GM18520 (cell line): ENCODE results near the gene KIF2B.
"Not testable (repeated sequence)": the region's sequence is repeated elsewhere in the genome, so short reads cannot be mapped to it uniquely, and the experiment has no call there.

Experiments
- ATAC-seq: cut with Tn5 transposase; IDR thresholded peaks from one replicate; pipeline ENCODE4 v1.9.1; 2021; ENCODE audit not compliant: unreplicated experiment

Gene KIF2B

GRCh38 chr17:53822764-53823163 is at the start of gene KIF2B:
Gene KIF2B, plus strand, starts transcription at chr17:53822927. Its CDS starts 107 bp downstream, at chr17:53823034.
- no peak for ATAC-seq

- ATAC-seq, result no peak
These were observed 42.4 kb upstream of the KIF2B start for GRCh38 chr17:53780320-53780719.

GRCh38 chr17:53791551-53791950 is 31.2 kb upstream of the KIF2B start:
- no peak for ATAC-seq

GRCh38 chr17:53792451-53792850 is 30.3 kb upstream of the KIF2B start:
- no peak for ATAC-seq

- no peak for ATAC-seq
These were observed 29.7 kb upstream of the KIF2B start for GRCh38 chr17:53792997-53793396.

GRCh38 chr17:53794875-53795274 is 27.9 kb upstream of the KIF2B start:
- no peak for ATAC-seq

GRCh38 chr17:53796642-53797041 is 26.1 kb upstream of the KIF2B start:
- no peak for ATAC-seq

GRCh38 chr17:53797501-53797900 is 25.2 kb upstream of the KIF2B start:
- no peak for ATAC-seq

- ATAC-seq, result no peak
These were observed 18.3 kb upstream of the KIF2B start for GRCh38 chr17:53804437-53804836.

GRCh38 chr17:53806473-53806872 is 16.3 kb upstream of the KIF2B start:
- no peak for ATAC-seq

GRCh38 chr17:53807286-53807685 is 15.4 kb upstream of the KIF2B start:
- ATAC-seq, result no peak

GRCh38 chr17:53818271-53818670 is 4.5 kb upstream of the KIF2B start:
- ATAC-seq, result no peak

- no peak for ATAC-seq
These were observed 3.8 kb upstream of the KIF2B start for GRCh38 chr17:53818929-53819328.

- no peak for ATAC-seq
These were observed 2.8 kb upstream of the KIF2B start for GRCh38 chr17:53819956-53820355.

GRCh38 chr17:53823341-53824050 is 769 bp downstream of the KIF2B start:
- ATAC-seq, result no peak

- not testable (repeated sequence) for ATAC-seq
These were observed 12.0 kb downstream of the KIF2B start for GRCh38 chr17:53834771-53835170.

- no peak for ATAC-seq
These were observed 14.4 kb downstream of the KIF2B start for GRCh38 chr17:53837131-53837530.

- no peak for ATAC-seq
These were observed 21.9 kb downstream of the KIF2B start for GRCh38 chr17:53844491-53845107.

GRCh38 chr17:53871128-53871527 is 48.4 kb downstream of the KIF2B start:
- ATAC-seq, result not testable (repeated sequence)
